Measurements from ENCODE around the gene KCNMA1. TPM values are rescaled to one million over a fixed set of nuclear protein-coding genes. Genes with fewer than 3 reads are reported as not detected.

Gene KCNMA1
- total and polyA plus RNA-seq, 10 of the 15 experiments (the other 5 are each of a cell fraction or from before 2014, with no cell fraction given), result 8.5 to 77.0 (median 21.3) TPM

GRCh38 chr10:77637532-77638320 lies at the start of gene KCNMA1 (continued):
- peak; percentile 48; the same call in 1 of the 2 replicates for TF ChIP-seq SMARCA5 (IDR thresholded peaks at IDR 0.05)
- TF ChIP-seq DPF2 (IDR thresholded peaks at IDR 0.05), result peak; percentile 47; the same call in 1 of the 2 replicates

- no TSS peak for BruUV-seq (replicated peaks)
- Histone ChIP-seq H3K79me2 (ENCODE audit: control insufficient read depth, insufficient read depth, low read length) (no peaks in the 10 kb centered on the region), H4K20me1 (ENCODE audit: control insufficient read depth, insufficient read depth) (no peaks in the 10 kb centered on the region), H2AFZ (ENCODE audit: control insufficient read depth, low read depth, low read length) (no peak overlapping the region), H3K4me1 (ENCODE audit: control insufficient read depth, insufficient read depth, low read length) (peaks cover 45% of the 10 kb centered on the region), H3K36me3 (ENCODE audit: control insufficient read depth in 2 of 2, insufficient read depth in 2 of 2, low read length in 1 of 2) (no peaks in the 10 kb centered on the region), H3K9ac (ENCODE audit: control insufficient read depth, insufficient read depth, low read length) (no peak overlapping the region), H3K4me2 (ENCODE audit: control insufficient read depth, insufficient read depth) (no peak overlapping the region; the same call in 1 of the 2 replicates), H3K27ac (ENCODE audit: control insufficient read depth, insufficient read depth) (no peak overlapping the region), H3K4me3 (no peak overlapping the region), H3K27me3 (replicated peaks in 1 of 2; ENCODE audit: control insufficient read depth in 2 of 2, insufficient read depth in 2 of 2, low read length in 1 of 2) (no peaks in the 10 kb centered on the region), H3K9me3 (replicated peaks; ENCODE audit: control insufficient read depth, insufficient read depth, low read length) (peaks cover 6% of the 10 kb centered on the region; the same call in 2 of the 3 replicates)
- intact Hi-C loops (cut with micrococcal nuclease; ENCODE audit: unreplicated experiment), result no loop called here
- CTCF ChIA-PET, result interaction anchor here (0.7 to 3.0 kb wide), 13 partner anchors 9 to 164 kb away, joined by 3 to 25 read pairs (median 5); no protein-coding TSS in a partner anchor
- in situ Hi-C loops (cut with MboI), result no loop called here
- SMC1A ChIA-PET (ENCODE audit: uncharacterized antibody, unreplicated experiment), result interaction anchor here (0.9 to 2.4 kb wide), 14 partner anchors 8 to 44 kb away, joined by 3 to 16 read pairs (median 4); no protein-coding TSS in a partner anchor
- POLR2A ChIA-PET, result interaction anchor here (1.0 to 1.3 kb wide), 3 partner anchors 14 to 19 kb away, joined by 3 to 4 read pairs (median 3); no protein-coding TSS in a partner anchor
- 82% methylated on average over 11 of the region's 11 CpGs for WGBS (ENCODE audit: insufficient coverage, insufficient replicate concordance, low lambda C conversion rate, missing lambda C conversion rate)
- DNase-seq (ENCODE audit: low read depth, low spot score), result no peak
- RAD21 ChIA-PET (ENCODE audit: unreplicated experiment), result interaction anchor here (0.7 to 3.2 kb wide), 10 partner anchors 11 to 118 kb away, joined by 3 to 13 read pairs (median 4); no protein-coding TSS in a partner anchor
- no peak for ATAC-seq
- no peak for TF ChIP-seq NR2F1 (conservative IDR thresholded peaks at IDR 0.05)
- TF ChIP-seq SKIL (IDR thresholded peaks at IDR 0.05; ENCODE audit: low read depth, poor library complexity, severe bottlenecking), result no peak
- TF ChIP-seq BACH1 (IDR thresholded peaks at IDR 0.05; ENCODE audit: borderline replicate concordance), result no peak
- TF ChIP-seq EGR1 (IDR thresholded peaks at IDR 0.05; ENCODE audit: borderline replicate concordance in 1 of 2, low read depth in 2 of 2, low read length in 2 of 2), result no peak
- 0 out of 2 replicates have a peak, but pooled peaks have one; percentile 20 for TF ChIP-seq IKZF1 (conservative IDR thresholded peaks at IDR 0.05)
- TF ChIP-seq SRF (IDR thresholded peaks at IDR 0.05; ENCODE audit: low read depth in 2 of 2, low read length in 2 of 2), result no peak
- TF ChIP-seq RELA (IDR thresholded peaks at IDR 0.05; ENCODE audit: borderline replicate concordance, partially characterized antibody), result no peak
- no peak for TF ChIP-seq CHD4 (IDR thresholded peaks at IDR 0.05)
- FAIRE-seq, result no peak
Observed at GRCh38 chr10:77686650-77687417, 49.2 kb upstream of the KCNMA1 start.
